Uterus (tissue), 2 donors: ENCODE data around the gene KLF4.

Experiments
- CTCF ChIP-seq, 4 experiments: fragments of 200-600 bp in 2 of 4; fragments of 450-650 bp in 2 of 4; sonication (generic) in 2 of 4; IDR thresholded peaks; one replicate each; pipeline ENCODE4 v1.5.1; 2016 to 2019; ENCODE audit warnings: antibody characterized with exemption in 4 of 4, mild to moderate bottlenecking in 2 of 4, moderate library complexity in 1 of 4
- POLR2A ChIP-seq, 2 donors: fragments of 450-650 bp; IDR thresholded peaks; one replicate each; pipeline ENCODE4 v1.6.1; 2016; ENCODE audit warnings: antibody characterized with exemption in 2 of 2, mild to moderate bottlenecking in 1 of 2, moderate library complexity in 1 of 2

DNA sequence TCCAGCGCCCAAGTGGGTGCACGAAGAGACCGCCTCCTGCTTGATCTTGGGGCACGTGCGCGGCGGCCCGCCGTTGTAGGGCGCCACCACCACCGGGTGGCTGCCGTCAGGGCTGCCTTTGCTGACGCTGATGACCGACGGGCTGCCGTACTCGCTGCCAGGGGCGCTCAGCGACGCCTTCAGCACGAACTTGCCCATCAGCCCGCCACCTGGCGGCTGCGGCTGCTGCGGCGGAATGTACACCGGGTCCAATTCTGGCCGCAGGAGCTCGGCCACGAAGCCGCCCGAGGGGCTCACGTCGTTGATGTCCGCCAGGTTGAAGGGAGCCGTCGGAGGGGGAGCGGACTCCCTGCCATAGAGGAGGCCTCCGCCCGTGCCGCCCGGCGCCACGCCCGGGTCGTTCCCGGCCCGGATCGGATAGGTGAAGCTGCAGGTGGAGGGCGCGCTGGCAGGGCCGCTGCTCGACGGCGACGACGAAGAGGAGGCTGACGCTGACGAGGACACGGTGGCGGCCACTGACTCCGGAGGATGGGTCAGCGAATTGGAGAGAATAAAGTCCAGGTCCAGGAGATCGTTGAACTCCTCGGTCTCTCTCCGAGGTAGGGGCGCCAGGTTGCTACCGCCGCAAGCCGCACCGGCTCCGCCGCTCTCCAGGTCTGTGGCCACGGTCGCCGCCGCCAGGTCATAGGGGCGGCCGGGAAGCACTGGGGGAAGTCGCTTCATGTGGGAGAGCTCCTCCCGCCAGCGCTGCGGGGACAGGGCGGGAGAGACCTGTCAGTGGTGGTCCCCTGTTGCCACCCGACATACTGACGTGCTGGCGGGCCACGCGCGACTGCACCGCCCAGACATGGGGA, 1.8 kb downstream of the KLF4 start:
- TF ChIP-seq POLR2A (IDR thresholded peaks at IDR 0.05) = peak in 1 of 2 donors; percentile 23
- TF ChIP-seq CTCF (IDR thresholded peaks at IDR 0.05) = peak; percentile 22 to 59 (median 37)
